ENCODE data around the gene GRPEL2. TPM values are rescaled to one million over a fixed set of nuclear protein-coding genes. Genes with fewer than 3 reads are reported as not detected.

The GRPEL2 gene
- total and polyA plus RNA-seq, 9 donors, result 5.9 to 17.5 (median 12.2) TPM

- no peaks in the 10 kb centered on the region for H3K4me1 ChIP-seq (ENCODE audit: insufficient read depth)
- no peak overlapping the region for H3K27ac ChIP-seq
- TF ChIP-seq, protein P1, sequence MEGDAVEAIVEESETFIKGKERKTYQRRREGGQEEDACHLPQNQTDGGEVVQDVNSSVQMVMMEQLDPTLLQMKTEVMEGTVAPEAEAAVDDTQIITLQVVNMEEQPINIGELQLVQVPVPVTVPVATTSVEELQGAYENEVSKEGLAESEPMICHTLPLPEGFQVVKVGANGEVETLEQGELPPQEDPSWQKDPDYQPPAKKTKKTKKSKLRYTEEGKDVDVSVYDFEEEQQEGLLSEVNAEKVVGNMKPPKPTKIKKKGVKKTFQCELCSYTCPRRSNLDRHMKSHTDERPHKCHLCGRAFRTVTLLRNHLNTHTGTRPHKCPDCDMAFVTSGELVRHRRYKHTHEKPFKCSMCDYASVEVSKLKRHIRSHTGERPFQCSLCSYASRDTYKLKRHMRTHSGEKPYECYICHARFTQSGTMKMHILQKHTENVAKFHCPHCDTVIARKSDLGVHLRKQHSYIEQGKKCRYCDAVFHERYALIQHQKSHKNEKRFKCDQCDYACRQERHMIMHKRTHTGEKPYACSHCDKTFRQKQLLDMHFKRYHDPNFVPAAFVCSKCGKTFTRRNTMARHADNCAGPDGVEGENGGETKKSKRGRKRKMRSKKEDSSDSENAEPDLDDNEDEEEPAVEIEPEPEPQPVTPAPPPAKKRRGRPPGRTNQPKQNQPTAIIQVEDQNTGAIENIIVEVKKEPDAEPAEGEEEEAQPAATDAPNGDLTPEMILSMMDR (IDR thresholded peaks at IDR 0.05), result no peak
- TF ChIP-seq POLR2A (IDR thresholded peaks at IDR 0.05) (no peak), EP300 (IDR thresholded peaks at IDR 0.05) (no peak)
- H3K9me3 ChIP-seq, result no peaks in the 10 kb centered on the region
- H3K36me3 ChIP-seq, result no peaks in the 10 kb centered on the region
- no peak overlapping the region for H3K4me3 ChIP-seq
- WGBS, 3 donors, result 79 to 87% (median 83%) methylated on average over 4 of the region's 4 CpGs
- H3K27me3 ChIP-seq, result no peaks in the 10 kb centered on the region
- DNase-seq, result no peak
- intact Hi-C loops (cut with DNase I), result no loop called here
Observed at GRCh38 chr5:149352169-149352568, 6.9 kb downstream of the GRPEL2 start.

- TF ChIP-seq EP300 (IDR thresholded peaks at IDR 0.05) (no peak), POLR2A (IDR thresholded peaks at IDR 0.05) (no peak)
- TF ChIP-seq, protein P1 (IDR thresholded peaks at IDR 0.05), result no peak
- Histone ChIP-seq H3K36me3 (no peaks in the 10 kb centered on the region), H3K27me3 (no peaks in the 10 kb centered on the region), H3K9me3 (no peaks in the 10 kb centered on the region), H3K27ac (no peak overlapping the region), H3K4me3 (no peak overlapping the region), H3K4me1 (ENCODE audit: insufficient read depth) (peaks cover 2% of the 10 kb centered on the region)
- no peak for DNase-seq
- whole genome bisulfite sequencing, 3 donors, result 88 to 96% (median 92%) methylated on average over 2 of the region's 2 CpGs
- intact Hi-C loops (cut with DNase I), result no loop called here
Observed at GRCh38 chr5:149353911-149354310, 8.6 kb downstream of the GRPEL2 start.

DNA sequence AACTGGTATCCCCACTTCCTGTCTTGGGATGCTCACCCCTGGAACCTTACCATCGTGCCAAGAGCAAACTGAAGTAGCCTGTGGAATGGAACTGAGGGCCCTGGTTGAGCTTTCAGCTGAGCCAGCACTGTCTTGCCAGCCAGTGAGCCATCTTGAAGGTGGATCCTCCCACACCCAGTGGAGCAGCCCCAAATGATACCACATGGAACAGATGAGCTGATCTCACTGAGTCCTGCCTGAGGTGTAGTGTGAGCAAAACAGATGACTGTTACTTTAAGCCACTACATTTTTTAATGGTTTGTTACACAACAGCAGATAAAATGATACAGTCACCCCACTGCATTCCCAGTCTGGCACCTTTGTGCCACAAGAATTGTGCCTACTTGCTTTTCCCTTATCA is 10.4 kb downstream of the GRPEL2 start:
- intact Hi-C loops (cut with DNase I), result no loop called here
- Histone ChIP-seq H3K9me3 (no peaks in the 10 kb centered on the region), H3K27ac (no peak overlapping the region), H3K4me3 (no peak overlapping the region), H3K36me3 (no peaks in the 10 kb centered on the region), H3K4me1 (ENCODE audit: insufficient read depth) (peaks cover 2% of the 10 kb centered on the region), H3K27me3 (no peaks in the 10 kb centered on the region)
- DNase-seq, result no peak
- TF ChIP-seq POLR2A (IDR thresholded peaks at IDR 0.05) (no peak), EP300 (IDR thresholded peaks at IDR 0.05) (no peak)
- TF ChIP-seq, protein P1 (IDR thresholded peaks at IDR 0.05), result no peak
- 78 to 95% (median 89%) methylated on average over 1 of the region's 1 CpG for WGBS, 3 donors

- TF ChIP-seq EP300 (IDR thresholded peaks at IDR 0.05) (no peak), POLR2A (IDR thresholded peaks at IDR 0.05) (no peak)
- TF ChIP-seq, protein P1 (IDR thresholded peaks at IDR 0.05), result no peak
- intact Hi-C loops (cut with DNase I), result no loop called here
- H3K9me3 ChIP-seq, result no peaks in the 10 kb centered on the region
- no peaks in the 10 kb centered on the region for H3K27me3 ChIP-seq
- no peak overlapping the region for H3K4me3 ChIP-seq
- 91 to 94% (median 91%) methylated on average over 8 of the region's 8 CpGs for WGBS, 3 donors
- H3K36me3 ChIP-seq, result no peaks in the 10 kb centered on the region
- peaks cover 2% of the 10 kb centered on the region for H3K4me1 ChIP-seq (ENCODE audit: insufficient read depth)
- DNase-seq, result no peak
- no peak overlapping the region for H3K27ac ChIP-seq
Observed at GRCh38 chr5:149356391-149356790, 11.1 kb downstream of the GRPEL2 start.

Measured in ovary (tissue), 9 donors.